Hepatocyte (in vitro differentiated cells): ENCODE measurements around the gene ARMC2.

ENCODE experiments used
- EZH2 ChIP-seq: fragments of 200-600 bp; sonication (generic); IDR thresholded peaks from 2 replicates; pipeline ENCODE4 v1.6.1; 2016; ENCODE audit warnings: antibody characterized with exemption, mild to moderate bottlenecking, borderline replicate concordance
- TF ChIP-seq, protein P1 (sequence below): fragments of 200-600 bp; sonication (generic); IDR thresholded peaks from 2 replicates; pipeline ENCODE4 v1.5.1; 2016; ENCODE audit warnings: antibody characterized with exemption, mild to moderate bottlenecking; ENCODE audit not compliant: poor library complexity

DNA sequence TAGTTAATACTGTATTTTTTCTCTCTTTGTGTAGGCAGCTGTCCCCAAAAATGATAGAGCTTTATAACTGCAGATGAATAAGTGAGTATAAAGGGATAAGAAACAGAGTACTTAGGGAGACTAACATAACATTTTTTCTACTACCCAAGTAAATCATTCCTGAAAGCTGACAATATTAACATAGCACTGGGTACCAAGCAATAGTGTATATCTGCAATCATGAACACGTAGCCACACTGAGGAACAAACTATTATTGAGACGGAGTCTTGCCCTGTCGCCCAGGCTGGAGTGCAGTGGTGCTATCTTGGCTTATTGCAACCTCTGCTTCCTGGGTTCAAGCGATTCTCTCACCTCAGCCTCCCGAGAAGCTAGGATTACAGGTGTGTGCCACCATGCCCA lies 140.5 kb downstream of the ARMC2 start:
- TF ChIP-seq, protein P1, sequence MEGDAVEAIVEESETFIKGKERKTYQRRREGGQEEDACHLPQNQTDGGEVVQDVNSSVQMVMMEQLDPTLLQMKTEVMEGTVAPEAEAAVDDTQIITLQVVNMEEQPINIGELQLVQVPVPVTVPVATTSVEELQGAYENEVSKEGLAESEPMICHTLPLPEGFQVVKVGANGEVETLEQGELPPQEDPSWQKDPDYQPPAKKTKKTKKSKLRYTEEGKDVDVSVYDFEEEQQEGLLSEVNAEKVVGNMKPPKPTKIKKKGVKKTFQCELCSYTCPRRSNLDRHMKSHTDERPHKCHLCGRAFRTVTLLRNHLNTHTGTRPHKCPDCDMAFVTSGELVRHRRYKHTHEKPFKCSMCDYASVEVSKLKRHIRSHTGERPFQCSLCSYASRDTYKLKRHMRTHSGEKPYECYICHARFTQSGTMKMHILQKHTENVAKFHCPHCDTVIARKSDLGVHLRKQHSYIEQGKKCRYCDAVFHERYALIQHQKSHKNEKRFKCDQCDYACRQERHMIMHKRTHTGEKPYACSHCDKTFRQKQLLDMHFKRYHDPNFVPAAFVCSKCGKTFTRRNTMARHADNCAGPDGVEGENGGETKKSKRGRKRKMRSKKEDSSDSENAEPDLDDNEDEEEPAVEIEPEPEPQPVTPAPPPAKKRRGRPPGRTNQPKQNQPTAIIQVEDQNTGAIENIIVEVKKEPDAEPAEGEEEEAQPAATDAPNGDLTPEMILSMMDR, result no peak
- no peak for TF ChIP-seq EZH2
